Bladder microvascular endothelial cell (primary cell): Measurements from ENCODE around the gene CD82. TPM values are rescaled to one million over a fixed set of nuclear protein-coding genes. Genes with fewer than 3 reads are reported as not detected.

Source experiments
- total RNA-seq: library from RNA; depleted of rRNA; stranded (reverse); fragments of >200 nt; gene quantifications from 2 replicates; pipeline ENCODE4 v1.2.3, GENCODE V29; 2014

CD82 gene
- 11.2 and 21.5 TPM in 2 replicates for total RNA-seq

DNA sequence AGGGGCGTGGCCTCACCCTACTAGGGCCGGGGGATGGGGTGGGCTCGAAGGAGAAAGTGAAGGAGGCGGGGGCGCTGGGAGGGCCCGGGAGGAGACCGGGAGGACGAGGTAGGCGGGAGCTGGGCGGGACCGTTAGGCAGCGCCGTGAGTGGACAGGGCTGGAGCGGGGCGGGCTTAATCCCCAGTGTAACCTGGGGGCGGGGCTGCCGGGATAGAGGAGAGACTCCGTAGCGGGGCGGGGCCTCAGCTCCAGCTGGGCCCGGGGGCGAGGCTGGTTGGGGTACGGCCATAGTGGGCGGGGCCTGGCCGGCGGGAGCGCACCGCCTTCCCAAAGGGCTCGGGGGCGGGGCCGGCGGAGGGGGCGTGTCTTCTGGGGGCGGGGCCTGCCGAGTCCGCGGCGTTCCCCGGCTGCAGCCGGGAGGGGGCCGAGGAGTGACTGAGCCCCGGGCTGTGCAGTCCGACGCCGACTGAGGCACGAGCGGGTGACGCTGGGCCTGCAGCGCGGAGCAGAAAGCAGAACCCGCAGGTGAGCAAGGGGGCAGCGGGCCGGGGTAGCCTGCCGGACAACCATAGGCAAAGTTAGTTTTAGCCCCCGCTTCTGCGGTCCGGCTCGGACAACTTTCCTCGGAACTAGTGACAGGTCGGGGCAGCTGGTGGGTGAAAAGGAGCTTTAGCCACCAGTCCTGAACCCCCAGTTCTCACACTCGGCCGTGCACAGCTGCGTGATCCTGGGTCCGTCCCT is at the start of gene CD82:
Gene CD82 (plus strand): TSS at position 453 of the 742 bp plus-strand sequence. CDS start 29,000 bp downstream, outside the sequence.

Other genes with a start within 250 kb of the CD82 start
- gene TSPAN18, start 161.3 kb downstream of the CD82 start, total RNA-seq = 17.6 and 66.3 TPM in 2 replicates